GM19043 (cell line): ENCODE data around the gene VPS35L.
"Not testable (repeated sequence)": the region's sequence is repeated elsewhere in the genome, so short reads cannot be mapped to it uniquely, and the experiment has no call there.

Experiments used
- ATAC-seq: cut with Tn5 transposase; IDR thresholded peaks from one replicate; pipeline ENCODE4 v1.9.1; 2021; ENCODE audit warnings: low read depth; ENCODE audit not compliant: unreplicated experiment

The VPS35L gene

GRCh38 chr16:19709381-19710136 is 154.1 kb downstream of the VPS35L start:
- no peak for ATAC-seq

GRCh38 chr16:19710191-19710908 is 154.8 kb downstream of the VPS35L start:
- no peak for ATAC-seq

- ATAC-seq: no peak
Measured at GRCh38 chr16:19710991-19711545, 155.6 kb downstream of the VPS35L start.

- ATAC-seq: no peak
Measured at GRCh38 chr16:19711643-19712042, 156.1 kb downstream of the VPS35L start.

GRCh38 chr16:19712418-19713058 is 157.0 kb downstream of the VPS35L start:
- no peak for ATAC-seq

- no peak for ATAC-seq
Measured at GRCh38 chr16:19713697-19714096, 158.2 kb downstream of the VPS35L start.

GRCh38 chr16:19715566-19715965 is 160.1 kb downstream of the VPS35L start:
- ATAC-seq: no peak

- no peak for ATAC-seq
Measured at GRCh38 chr16:19716183-19716582, 160.7 kb downstream of the VPS35L start.

- ATAC-seq: not testable (repeated sequence)
Measured at GRCh38 chr16:19716728-19717127, 161.2 kb downstream of the VPS35L start.

GRCh38 chr16:19717314-19717713 is 161.8 kb downstream of the VPS35L start:
- no peak for ATAC-seq

GRCh38 chr16:19717741-19718623 is 162.5 kb downstream of the VPS35L start, which contains the start of the genes IQCK and KNOP1:
TSS of gene IQCK (plus strand) at chr16:19718271. CDS start at chr16:19718307, 36 bp downstream.
TSS of gene KNOP1 (minus strand) at chr16:19718227. CDS start at chr16:19715035, 3,192 bp downstream.
- ATAC-seq: peak; percentile 99

- no peak for ATAC-seq
Measured at GRCh38 chr16:19718624-19718965, 163.1 kb downstream of the VPS35L start.

GRCh38 chr16:19722269-19722952 is 166.9 kb downstream of the VPS35L start:
- ATAC-seq: no peak

GRCh38 chr16:19722981-19723380 is 167.5 kb downstream of the VPS35L start:
- no peak for ATAC-seq

- ATAC-seq: no peak
Measured at GRCh38 chr16:19728636-19728965, 173.1 kb downstream of the VPS35L start.

GRCh38 chr16:19733551-19733950 is 178.0 kb downstream of the VPS35L start:
- no peak for ATAC-seq

- ATAC-seq: no peak
Measured at GRCh38 chr16:19735074-19735867, 179.8 kb downstream of the VPS35L start.

- ATAC-seq: no peak
Measured at GRCh38 chr16:19737306-19738038, 182.0 kb downstream of the VPS35L start.
